GM12891 (cell line): Measurements from ENCODE around the gene HOXB7.

Experiments used
- DNase-seq: peaks from one replicate; pipeline ENCODE4 v3.0.0; 2011; ENCODE audit warnings: low spot score; ENCODE audit not compliant: insufficient read length
- FAIRE-seq: peaks from 2 replicates; lab custom pipeline; 2011; peaks lifted over from hg19 to GRCh38; lab: Jason Lieb, UNC
- PAX5 ChIP-seq: IDR thresholded peaks from 2 replicates; pipeline ENCODE4 v1.6.1; 2011; ENCODE audit warnings: low read length, moderate library complexity, mild to moderate bottlenecking; ENCODE audit not compliant: insufficient read depth, severe bottlenecking
- POLR2A ChIP-seq: IDR thresholded peaks from 2 replicates; pipeline ENCODE4 v1.6.1; 2011; ENCODE audit warnings: low read depth, low read length, control low read depth
- POLR2AphosphoS5 ChIP-seq: IDR thresholded peaks from 2 replicates; pipeline ENCODE4 v1.6.1; 2011; ENCODE audit warnings: low read depth, low read length, control low read depth
- POU2F2 ChIP-seq: IDR thresholded peaks from 2 replicates; pipeline ENCODE4 v1.6.1; 2011; ENCODE audit warnings: low read depth, mild to moderate bottlenecking, control low read depth, low read length, moderate library complexity
- SPI1 ChIP-seq: IDR thresholded peaks from 2 replicates; pipeline ENCODE4 v1.6.1; 2011; ENCODE audit warnings: low read depth, low read length, control low read depth
- TAF1 ChIP-seq: IDR thresholded peaks from 2 replicates; pipeline ENCODE4 v1.6.1; 2011; ENCODE audit warnings: low read depth, low read length, control low read depth

Gene HOXB7

GRCh38 chr17:48563867-48564187 lies 47.0 kb downstream of the HOXB7 start:
- no peak for DNase-seq
- no peak for FAIRE-seq
- TF ChIP-seq TAF1 (no peak), POLR2A (no peak), POLR2AphosphoS5 (no peak), SPI1 (no peak), PAX5 (no peak), POU2F2 (no peak)

- TF ChIP-seq SPI1 (no peak), TAF1 (no peak), POU2F2 (no peak), PAX5 (no peak), POLR2A (no peak), POLR2AphosphoS5 (no peak)
- FAIRE-seq (no peak), DNase-seq (no peak)
Measured at GRCh38 chr17:48563385-48563838, 47.4 kb downstream of the HOXB7 start.

- TF ChIP-seq POLR2AphosphoS5, result no peak
- TF ChIP-seq POU2F2, result no peak
- TF ChIP-seq TAF1, result no peak
- no peak for TF ChIP-seq POLR2A
- TF ChIP-seq PAX5, result no peak
- TF ChIP-seq SPI1, result no peak
- FAIRE-seq, result no peak
- DNase-seq, result no peak
Measured at GRCh38 chr17:48562934-48563333, 47.9 kb downstream of the HOXB7 start.

GRCh38 chr17:48561884-48562810 lies 48.7 kb downstream of the HOXB7 start:
- FAIRE-seq (no peak), DNase-seq (no peak)
- no peak for TF ChIP-seq PAX5
- TF ChIP-seq SPI1, result no peak
- no peak for TF ChIP-seq TAF1
- TF ChIP-seq POLR2AphosphoS5, result no peak
- TF ChIP-seq POLR2A, result no peak
- TF ChIP-seq POU2F2, result no peak

GRCh38 chr17:48559840-48560817 lies 50.7 kb downstream of the HOXB7 start:
- no peak for DNase-seq
- TF ChIP-seq PAX5 (no peak), POLR2AphosphoS5 (no peak), POLR2A (no peak), TAF1 (no peak), SPI1 (no peak), POU2F2 (no peak)
- FAIRE-seq, result no peak

- no peak for DNase-seq
- TF ChIP-seq PAX5 (no peak), SPI1 (no peak), POLR2A (no peak), POU2F2 (no peak), TAF1 (no peak)
- FAIRE-seq, result no peak
Measured at GRCh38 chr17:48559122-48559839, 51.5 kb downstream of the HOXB7 start.

- TF ChIP-seq SPI1 (no peak), POU2F2 (no peak), PAX5 (no peak), POLR2A (no peak), POLR2AphosphoS5 (no peak), TAF1 (no peak)
- FAIRE-seq (no peak), DNase-seq (no peak)
Measured at GRCh38 chr17:48558831-48559121, 52.0 kb downstream of the HOXB7 start.

GRCh38 chr17:48558057-48558830 lies 52.6 kb downstream of the HOXB7 start:
- TF ChIP-seq SPI1, result no peak
- TF ChIP-seq POLR2A, result no peak
- no peak for TF ChIP-seq POLR2AphosphoS5
- TF ChIP-seq POU2F2, result no peak
- no peak for TF ChIP-seq PAX5
- no peak for TF ChIP-seq TAF1
- no peak for FAIRE-seq

More at GRCh38 chr17:48558057-48558830, 52.6 kb downstream of the HOXB7 start:
- DNase-seq, result no peak
